Hepatocyte (in vitro differentiated cells): ENCODE results near the gene CD9.

Source experiments
- CTCF ChIP-seq: fragments of 200-600 bp; sonication (generic); IDR thresholded peaks from 2 replicates; pipeline ENCODE4 v1.5.1; 2016; ENCODE audit warnings: antibody characterized with exemption, mild to moderate bottlenecking; ENCODE audit not compliant: poor library complexity
- EZH2 ChIP-seq: fragments of 200-600 bp; sonication (generic); IDR thresholded peaks from 2 replicates; pipeline ENCODE4 v1.6.1; 2016; ENCODE audit warnings: antibody characterized with exemption, mild to moderate bottlenecking, borderline replicate concordance

- TF ChIP-seq CTCF = no peak
- TF ChIP-seq EZH2 = no peak
Observed at GRCh38 chr12:6266541-6266966, 66.4 kb downstream of the CD9 start.
